HEK293 (cell line): ENCODE measurements around the gene FUT8.

ENCODE experiments used
- CTCF ChIA-PET: fragments of 350-600 bp; formaldehyde crosslinking; extraction: SDS; loops from one replicate; lab custom pipeline; 2021; ENCODE audit warnings: antibody characterized with exemption; lab: Yijun Ruan, JAX
- POLR2A ChIA-PET: fragments of 300-600 bp; formaldehyde crosslinking; extraction: SDS; loops from one replicate; lab custom pipeline; 2020; ENCODE audit warnings: antibody characterized with exemption, inconsistent platforms; lab: Yijun Ruan, JAX
- H3K27ac ChIP-seq: fragments of 200-500 bp; sonication (Bioruptor generic); 2 replicates; pipeline ENCODE4 v1.5.1; 2014; ENCODE audit warnings: low read depth, low read length, control low read depth, inconsistent platforms; ENCODE audit errors: extremely low read depth
- H3K36me3 ChIP-seq, 2 experiments: fragments of 200-500 bp in 1 of 2; sonication (Bioruptor generic) in 1 of 2; 1 replicate in 1 of 2; 2 replicates in 1 of 2; pipeline ENCODE4 v1.5.1; 2014 to 2017; ENCODE audit warnings: inconsistent platforms in 2 of 2, low read length in 2 of 2; ENCODE audit not compliant: control insufficient read depth in 2 of 2, insufficient read depth in 1 of 2
- H3K4me1 ChIP-seq: fragments of 200-500 bp; sonication (Bioruptor generic); 2 replicates; pipeline ENCODE4 v1.5.1; 2014; ENCODE audit warnings: mild to moderate bottlenecking, low read length, inconsistent platforms; ENCODE audit not compliant: control insufficient read depth, insufficient read depth
- H3K4me3 ChIP-seq: 2 replicates; pipeline ENCODE4 v1.5.1; 2011; ENCODE audit warnings: low read depth, mild to moderate bottlenecking, control low read depth, low read length, moderate library complexity
- H3K9me3 ChIP-seq: fragments of 200-500 bp; sonication (Bioruptor generic); 2 replicates; pipeline ENCODE4 v1.5.1; 2014; ENCODE audit warnings: low read depth, low read length, inconsistent platforms; ENCODE audit not compliant: control insufficient read depth, insufficient read depth
- MEIS1 ChIP-seq: sonication (generic); formaldehyde crosslinking; IDR thresholded peaks from 2 replicates; pipeline ENCODE4 v1.8.1; 2022; ENCODE audit warnings: missing genetic modification reagents, mild to moderate bottlenecking, borderline replicate concordance
- MZF1 ChIP-seq: fragments of 450-650 bp; formaldehyde crosslinking; IDR thresholded peaks from 2 replicates; pipeline ENCODE4 v1.5.1; 2017; ENCODE audit warnings: missing biosample characterization, missing genetic modification characterization, borderline replicate concordance
- SP7 ChIP-seq: fragments of 450-650 bp; formaldehyde crosslinking; IDR thresholded peaks from 2 replicates; pipeline ENCODE4 v1.5.1; 2016; ENCODE audit warnings: missing biosample characterization, missing genetic modification characterization
- YY1 ChIP-seq: fragments of 450-650 bp; formaldehyde crosslinking; IDR thresholded peaks from 2 replicates; pipeline ENCODE4 v1.5.1; 2018; ENCODE audit warnings: missing biosample characterization, missing genetic modification characterization
- ZBTB48 ChIP-seq: fragments of 450-650 bp; formaldehyde crosslinking; IDR thresholded peaks from 2 replicates; pipeline ENCODE4 v1.5.1; 2016; ENCODE audit warnings: missing biosample characterization, missing genetic modification characterization
- ZNF133 ChIP-seq: fragments of 450-650 bp; formaldehyde crosslinking; IDR thresholded peaks from 2 replicates; pipeline ENCODE4 v1.5.1; 2016; ENCODE audit warnings: missing biosample characterization, missing genetic modification characterization
- ZNF140 ChIP-seq: fragments of 450-650 bp; formaldehyde crosslinking; IDR thresholded peaks from 2 replicates; pipeline ENCODE4 v1.5.1; 2016; ENCODE audit warnings: missing biosample characterization, missing genetic modification characterization
- ZNF169 ChIP-seq: fragments of 450-650 bp; formaldehyde crosslinking; IDR thresholded peaks from 2 replicates; pipeline ENCODE4 v1.5.1; 2016; ENCODE audit warnings: missing biosample characterization, missing genetic modification characterization
- ZNF2 ChIP-seq: fragments of 450-650 bp; formaldehyde crosslinking; IDR thresholded peaks from 2 replicates; pipeline ENCODE4 v1.5.1; 2016; ENCODE audit warnings: missing biosample characterization, missing genetic modification characterization
- ZNF223 ChIP-seq: fragments of 450-650 bp; formaldehyde crosslinking; IDR thresholded peaks from 2 replicates; pipeline ENCODE4 v1.5.1; 2016; ENCODE audit warnings: missing biosample characterization, missing genetic modification characterization
- ZNF239 ChIP-seq: fragments of 450-650 bp; formaldehyde crosslinking; IDR thresholded peaks from 2 replicates; pipeline ENCODE4 v1.5.1; 2016; ENCODE audit warnings: missing biosample characterization, missing genetic modification characterization
- ZNF335 ChIP-seq: fragments of 450-650 bp; formaldehyde crosslinking; conservative IDR thresholded peaks from 2 replicates; pipeline ENCODE4 v1.5.1; 2016; ENCODE audit warnings: missing biosample characterization, missing genetic modification characterization
- ZNF433 ChIP-seq: fragments of 450-650 bp; formaldehyde crosslinking; IDR thresholded peaks from 2 replicates; pipeline ENCODE4 v1.5.1; 2016; ENCODE audit warnings: missing biosample characterization, missing genetic modification characterization, low read depth
- ZNF530 ChIP-seq: fragments of 450-650 bp; formaldehyde crosslinking; IDR thresholded peaks from 2 replicates; pipeline ENCODE4 v1.5.1; 2016; ENCODE audit warnings: low read depth, missing biosample characterization, missing genetic modification characterization
- ZNF561 ChIP-seq: fragments of 450-650 bp; IDR thresholded peaks from 2 replicates; pipeline ENCODE4 v1.5.1; 2018; ENCODE audit warnings: missing biosample characterization, missing genetic modification characterization, borderline replicate concordance
- ZNF571 ChIP-seq: fragments of 450-650 bp; formaldehyde crosslinking; IDR thresholded peaks from 2 replicates; pipeline ENCODE4 v1.5.0; 2017; ENCODE audit warnings: missing biosample characterization, missing genetic modification characterization
- ZNF585B ChIP-seq: fragments of 450-650 bp; formaldehyde crosslinking; IDR thresholded peaks from 2 replicates; pipeline ENCODE4 v1.5.1; 2016; ENCODE audit warnings: missing biosample characterization, missing genetic modification characterization
- ZNF623 ChIP-seq: fragments of 450-650 bp; formaldehyde crosslinking; IDR thresholded peaks from 2 replicates; pipeline ENCODE4 v1.5.1; 2016; ENCODE audit warnings: missing biosample characterization, missing genetic modification characterization
- ZNF654 ChIP-seq: fragments of 450-650 bp; formaldehyde crosslinking; IDR thresholded peaks from 2 replicates; pipeline ENCODE4 v1.5.1; 2016; ENCODE audit warnings: low read depth, missing biosample characterization, missing genetic modification characterization
- ZXDB ChIP-seq: fragments of 450-650 bp; formaldehyde crosslinking; IDR thresholded peaks from 2 replicates; pipeline ENCODE4 v1.5.1; 2016; ENCODE audit warnings: missing biosample characterization, missing genetic modification characterization
- TF ChIP-seq, protein P1 (sequence below): sonication (generic); formaldehyde crosslinking; IDR thresholded peaks from 2 replicates; pipeline ENCODE4 v1.8.1; 2022; ENCODE audit warnings: mild to moderate bottlenecking, moderate library complexity, missing genetic modification reagents
- TF ChIP-seq, protein P2 (sequence below): fragments of 450-650 bp; formaldehyde crosslinking; conservative IDR thresholded peaks from 2 replicates; pipeline ENCODE4 v1.5.1; 2016; ENCODE audit warnings: low read depth, missing biosample characterization, missing genetic modification characterization
- TF ChIP-seq, protein P3 (sequence below): fragments of 450-650 bp; formaldehyde crosslinking; IDR thresholded peaks from 2 replicates; pipeline ENCODE4 v1.5.1; 2016; ENCODE audit warnings: missing biosample characterization, missing genetic modification characterization, borderline replicate concordance
- TF ChIP-seq, protein P4 (sequence below): fragments of 450-650 bp; formaldehyde crosslinking; IDR thresholded peaks from 2 replicates; pipeline ENCODE4 v1.5.1; 2016; ENCODE audit warnings: missing biosample characterization, missing genetic modification characterization
- TF ChIP-seq, protein P5 (sequence below): fragments of 450-650 bp; formaldehyde crosslinking; IDR thresholded peaks from 2 replicates; pipeline ENCODE4 v1.5.1; 2016; ENCODE audit warnings: missing biosample characterization, missing genetic modification characterization

The FUT8 gene

DNA sequence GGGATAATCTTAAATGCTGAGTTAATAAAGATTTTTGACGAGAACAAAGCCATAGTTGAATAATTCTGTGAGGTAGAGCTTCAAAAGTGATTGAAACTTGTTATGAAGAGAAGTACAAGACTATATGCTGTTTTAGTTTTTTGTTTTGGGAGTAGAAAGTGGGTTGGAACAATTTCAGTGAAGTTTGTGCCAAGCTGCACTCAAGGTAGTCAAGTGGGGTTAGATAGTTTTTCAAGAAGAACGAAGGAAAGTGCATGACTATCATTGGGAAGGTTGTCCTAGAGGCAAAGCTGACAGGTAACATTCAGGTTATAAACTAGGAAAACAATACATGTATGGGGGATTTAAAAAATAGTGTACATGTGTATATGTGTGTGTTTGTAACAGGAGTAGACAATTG is 16.2 kb downstream of the FUT8 start (continued):
- TF ChIP-seq, protein P1, sequence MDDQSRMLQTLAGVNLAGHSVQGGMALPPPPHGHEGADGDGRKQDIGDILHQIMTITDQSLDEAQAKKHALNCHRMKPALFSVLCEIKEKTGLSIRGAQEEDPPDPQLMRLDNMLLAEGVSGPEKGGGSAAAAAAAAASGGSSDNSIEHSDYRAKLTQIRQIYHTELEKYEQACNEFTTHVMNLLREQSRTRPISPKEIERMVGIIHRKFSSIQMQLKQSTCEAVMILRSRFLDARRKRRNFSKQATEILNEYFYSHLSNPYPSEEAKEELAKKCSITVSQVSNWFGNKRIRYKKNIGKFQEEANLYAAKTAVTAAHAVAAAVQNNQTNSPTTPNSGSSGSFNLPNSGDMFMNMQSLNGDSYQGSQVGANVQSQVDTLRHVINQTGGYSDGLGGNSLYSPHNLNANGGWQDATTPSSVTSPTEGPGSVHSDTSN, result no peak
- no peak for TF ChIP-seq ZNF585B (tag by site-specific recombination)
- TF ChIP-seq, protein P2, sequence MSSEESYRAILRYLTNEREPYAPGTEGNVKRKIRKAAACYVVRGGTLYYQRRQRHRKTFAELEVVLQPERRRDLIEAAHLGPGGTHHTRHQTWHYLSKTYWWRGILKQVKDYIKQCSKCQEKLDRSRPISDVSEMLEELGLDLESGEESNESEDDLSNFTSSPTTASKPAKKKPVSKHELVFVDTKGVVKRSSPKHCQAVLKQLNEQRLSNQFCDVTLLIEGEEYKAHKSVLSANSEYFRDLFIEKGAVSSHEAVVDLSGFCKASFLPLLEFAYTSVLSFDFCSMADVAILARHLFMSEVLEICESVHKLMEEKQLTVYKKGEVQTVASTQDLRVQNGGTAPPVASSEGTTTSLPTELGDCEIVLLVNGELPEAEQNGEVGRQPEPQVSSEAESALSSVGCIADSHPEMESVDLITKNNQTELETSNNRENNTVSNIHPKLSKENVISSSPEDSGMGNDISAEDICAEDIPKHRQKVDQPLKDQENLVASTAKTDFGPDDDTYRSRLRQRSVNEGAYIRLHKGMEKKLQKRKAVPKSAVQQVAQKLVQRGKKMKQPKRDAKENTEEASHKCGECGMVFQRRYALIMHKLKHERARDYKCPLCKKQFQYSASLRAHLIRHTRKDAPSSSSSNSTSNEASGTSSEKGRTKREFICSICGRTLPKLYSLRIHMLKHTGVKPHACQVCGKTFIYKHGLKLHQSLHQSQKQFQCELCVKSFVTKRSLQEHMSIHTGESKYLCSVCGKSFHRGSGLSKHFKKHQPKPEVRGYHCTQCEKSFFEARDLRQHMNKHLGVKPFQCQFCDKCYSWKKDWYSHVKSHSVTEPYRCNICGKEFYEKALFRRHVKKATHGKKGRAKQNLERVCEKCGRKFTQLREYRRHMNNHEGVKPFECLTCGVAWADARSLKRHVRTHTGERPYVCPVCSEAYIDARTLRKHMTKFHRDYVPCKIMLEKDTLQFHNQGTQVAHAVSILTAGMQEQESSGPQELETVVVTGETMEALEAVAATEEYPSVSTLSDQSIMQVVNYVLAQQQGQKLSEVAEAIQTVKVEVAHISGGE (tag by site-specific recombination), result no peak
- no peak for TF ChIP-seq ZNF433 (tag by site-specific recombination)
- TF ChIP-seq ZBTB48 (tag by site-specific recombination), result no peak
- no peak for TF ChIP-seq ZNF2 (tag by site-specific recombination)
- TF ChIP-seq ZNF561, result no peak
- TF ChIP-seq ZNF335 (tag by site-specific recombination), result no peak
- TF ChIP-seq ZNF623, result no peak
- TF ChIP-seq ZNF169 (tag by site-specific recombination), result no peak
- TF ChIP-seq MEIS1 (CRISPR knock-in tag), result no peak

DNA sequence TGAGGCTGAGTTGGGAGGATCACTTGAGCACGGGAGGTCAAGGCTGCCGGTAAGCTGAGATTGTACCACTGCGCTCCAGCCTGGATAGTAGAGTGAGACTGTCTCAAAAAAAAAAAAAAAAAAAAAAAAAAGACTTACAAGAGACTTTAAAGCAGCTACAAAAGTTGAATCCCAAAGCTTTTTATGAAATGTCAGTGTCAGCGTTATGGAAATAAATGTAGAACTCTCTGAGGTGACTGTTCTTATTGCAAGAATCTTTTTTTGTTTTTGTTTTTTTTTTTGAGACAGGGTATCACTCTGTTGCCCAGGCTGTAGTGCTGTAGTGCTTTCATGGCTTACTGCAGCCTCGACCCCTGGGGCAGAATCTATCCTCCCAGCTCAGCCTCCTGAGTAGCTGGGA is 17.2 kb downstream of the FUT8 start:
- POLR2A ChIA-PET, result interaction anchor here (0.6 kb wide), 1 partner anchor 460 kb away, joined by 4 read pairs; no protein-coding TSS in a partner anchor
- peaks cover 2% of the 10 kb centered on the region; the same call in 1 of the 2 replicates for H3K4me1 ChIP-seq
- H3K27ac ChIP-seq, result no peak overlapping the region
- H3K4me3 ChIP-seq, result no peak overlapping the region
- no peaks in the 10 kb centered on the region for H3K9me3 ChIP-seq
- TF ChIP-seq, protein P3, sequence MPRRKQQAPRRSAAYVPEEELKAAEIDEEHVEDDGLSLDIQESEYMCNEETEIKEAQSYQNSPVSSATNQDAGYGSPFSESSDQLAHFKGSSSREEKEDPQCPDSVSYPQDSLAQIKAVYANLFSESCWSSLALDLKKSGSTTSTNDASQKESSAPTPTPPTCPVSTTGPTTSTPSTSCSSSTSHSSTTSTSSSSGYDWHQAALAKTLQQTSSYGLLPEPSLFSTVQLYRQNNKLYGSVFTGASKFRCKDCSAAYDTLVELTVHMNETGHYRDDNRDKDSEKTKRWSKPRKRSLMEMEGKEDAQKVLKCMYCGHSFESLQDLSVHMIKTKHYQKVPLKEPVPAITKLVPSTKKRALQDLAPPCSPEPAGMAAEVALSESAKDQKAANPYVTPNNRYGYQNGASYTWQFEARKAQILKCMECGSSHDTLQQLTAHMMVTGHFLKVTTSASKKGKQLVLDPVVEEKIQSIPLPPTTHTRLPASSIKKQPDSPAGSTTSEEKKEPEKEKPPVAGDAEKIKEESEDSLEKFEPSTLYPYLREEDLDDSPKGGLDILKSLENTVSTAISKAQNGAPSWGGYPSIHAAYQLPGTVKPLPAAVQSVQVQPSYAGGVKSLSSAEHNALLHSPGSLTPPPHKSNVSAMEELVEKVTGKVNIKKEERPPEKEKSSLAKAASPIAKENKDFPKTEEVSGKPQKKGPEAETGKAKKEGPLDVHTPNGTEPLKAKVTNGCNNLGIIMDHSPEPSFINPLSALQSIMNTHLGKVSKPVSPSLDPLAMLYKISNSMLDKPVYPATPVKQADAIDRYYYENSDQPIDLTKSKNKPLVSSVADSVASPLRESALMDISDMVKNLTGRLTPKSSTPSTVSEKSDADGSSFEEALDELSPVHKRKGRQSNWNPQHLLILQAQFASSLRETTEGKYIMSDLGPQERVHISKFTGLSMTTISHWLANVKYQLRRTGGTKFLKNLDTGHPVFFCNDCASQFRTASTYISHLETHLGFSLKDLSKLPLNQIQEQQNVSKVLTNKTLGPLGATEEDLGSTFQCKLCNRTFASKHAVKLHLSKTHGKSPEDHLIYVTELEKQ (tag by site-specific recombination), result no peak
- TF ChIP-seq ZNF239 (tag by site-specific recombination), result no peak
- CTCF ChIA-PET, result no interaction called here
- H3K36me3 ChIP-seq, result no peaks in the 10 kb centered on the region

DNA sequence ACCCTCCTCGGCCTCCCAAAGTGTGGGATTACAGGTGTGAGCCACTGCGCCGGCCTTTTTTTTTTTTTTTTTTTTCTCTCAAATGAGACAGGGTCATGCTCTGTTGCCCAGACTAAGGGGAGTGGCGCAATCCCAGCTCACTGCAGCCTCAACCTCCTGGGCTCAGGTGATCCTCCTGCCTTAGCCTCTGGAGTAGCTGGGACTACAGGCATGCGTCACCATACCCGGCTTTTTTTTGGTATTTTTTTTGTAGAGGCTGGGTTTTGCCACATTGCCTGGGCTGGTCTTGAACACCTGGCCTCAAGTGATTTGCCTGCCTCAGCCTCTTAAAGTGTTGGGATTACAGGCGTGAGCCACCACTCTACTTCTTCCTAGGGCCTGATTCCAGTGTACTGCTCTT is 18.7 kb downstream of the FUT8 start:
- no peaks in the 10 kb centered on the region for H3K9me3 ChIP-seq
- no peaks in the 10 kb centered on the region for H3K36me3 ChIP-seq
- CTCF ChIA-PET, result interaction anchor here (0.7 to 1.1 kb wide), 2 partner anchors 16 to 517 kb away, joined by 4 to 5 read pairs; no protein-coding TSS in a partner anchor
- H3K4me1 ChIP-seq, result peaks cover 2% of the 10 kb centered on the region; the same call in 1 of the 2 replicates
- POLR2A ChIA-PET, result interaction anchor here (0.6 kb wide), 1 partner anchor 22 kb away, joined by 3 read pairs; no protein-coding TSS in a partner anchor
- no peak overlapping the region for H3K27ac ChIP-seq
- no peak overlapping the region for H3K4me3 ChIP-seq
- TF ChIP-seq, protein P4, sequence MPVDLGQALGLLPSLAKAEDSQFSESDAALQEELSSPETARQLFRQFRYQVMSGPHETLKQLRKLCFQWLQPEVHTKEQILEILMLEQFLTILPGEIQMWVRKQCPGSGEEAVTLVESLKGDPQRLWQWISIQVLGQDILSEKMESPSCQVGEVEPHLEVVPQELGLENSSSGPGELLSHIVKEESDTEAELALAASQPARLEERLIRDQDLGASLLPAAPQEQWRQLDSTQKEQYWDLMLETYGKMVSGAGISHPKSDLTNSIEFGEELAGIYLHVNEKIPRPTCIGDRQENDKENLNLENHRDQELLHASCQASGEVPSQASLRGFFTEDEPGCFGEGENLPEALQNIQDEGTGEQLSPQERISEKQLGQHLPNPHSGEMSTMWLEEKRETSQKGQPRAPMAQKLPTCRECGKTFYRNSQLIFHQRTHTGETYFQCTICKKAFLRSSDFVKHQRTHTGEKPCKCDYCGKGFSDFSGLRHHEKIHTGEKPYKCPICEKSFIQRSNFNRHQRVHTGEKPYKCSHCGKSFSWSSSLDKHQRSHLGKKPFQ (tag by site-specific recombination), result no peak
- TF ChIP-seq ZNF654, result no peak
- TF ChIP-seq SP7, result no peak
- TF ChIP-seq ZNF223, result no peak
- TF ChIP-seq ZXDB (tag by site-specific recombination), result no peak
- TF ChIP-seq ZNF140 (tag by site-specific recombination), result no peak
- no peak for TF ChIP-seq ZNF571 (tag by site-specific recombination)
- no peak for TF ChIP-seq ZNF530 (tag by site-specific recombination)
- no peak for TF ChIP-seq MZF1
- TF ChIP-seq ZNF133, result no peak
- TF ChIP-seq, protein P5, sequence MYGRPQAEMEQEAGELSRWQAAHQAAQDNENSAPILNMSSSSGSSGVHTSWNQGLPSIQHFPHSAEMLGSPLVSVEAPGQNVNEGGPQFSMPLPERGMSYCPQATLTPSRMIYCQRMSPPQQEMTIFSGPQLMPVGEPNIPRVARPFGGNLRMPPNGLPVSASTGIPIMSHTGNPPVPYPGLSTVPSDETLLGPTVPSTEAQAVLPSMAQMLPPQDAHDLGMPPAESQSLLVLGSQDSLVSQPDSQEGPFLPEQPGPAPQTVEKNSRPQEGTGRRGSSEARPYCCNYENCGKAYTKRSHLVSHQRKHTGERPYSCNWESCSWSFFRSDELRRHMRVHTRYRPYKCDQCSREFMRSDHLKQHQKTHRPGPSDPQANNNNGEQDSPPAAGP (tag by site-specific recombination), result no peak
- no peak for TF ChIP-seq YY1 (tag by site-specific recombination)
